SK-N-SH treated with all-trans-retinoic acid at 6 μM for 48 hours (cell line): Measurements from ENCODE around the gene SP5.
"Not testable (repeated sequence)": the region's sequence is repeated elsewhere in the genome, so short reads cannot be mapped to it uniquely, and the experiment has no call there.

Source experiments
- ATAC-seq: fragments of 200-7000 bp; cut with Tn5 transposase; 3 replicates; pipeline ENCODE4 v1.9.1; 2020; ENCODE audit warnings: mild to moderate bottlenecking, moderate library complexity
- ARNTL ChIP-seq: fragments of 450-650 bp; formaldehyde crosslinking; IDR thresholded peaks from 2 replicates; pipeline ENCODE4 v1.5.0; 2020; ENCODE audit warnings: low read depth, mild to moderate bottlenecking, moderate library complexity, borderline replicate concordance
- BACH2 ChIP-seq: fragments of 250-450 bp; sonication (Bioruptor Pico); IDR thresholded peaks from 2 replicates; pipeline ENCODE4 v1.9.0; 2021; ENCODE audit warnings: mild to moderate bottlenecking, borderline replicate concordance
- CSDC2 ChIP-seq: fragments of 250-450 bp; sonication (Bioruptor Pico); IDR thresholded peaks from 2 replicates; pipeline ENCODE4 v1.5.0; 2020; ENCODE audit warnings: mild to moderate bottlenecking, moderate library complexity
- CSRNP3 ChIP-seq: fragments of 250-450 bp; sonication (Bioruptor Pico); IDR thresholded peaks from 2 replicates; pipeline ENCODE4 v1.5.1; 2021; ENCODE audit warnings: mild to moderate bottlenecking, moderate library complexity
- ESRRG ChIP-seq: fragments of 250-450 bp; sonication (Bioruptor Pico); IDR thresholded peaks from 2 replicates; pipeline ENCODE4 v1.6.1; 2021; ENCODE audit warnings: mild to moderate bottlenecking
- GLIS3 ChIP-seq: fragments of 250-450 bp; sonication (Bioruptor Pico); IDR thresholded peaks from 2 replicates; pipeline ENCODE4 v1.5.0; 2020; ENCODE audit warnings: mild to moderate bottlenecking, moderate library complexity
- ISL1 ChIP-seq: fragments of 250-450 bp; sonication (Bioruptor Pico); IDR thresholded peaks from 2 replicates; pipeline ENCODE4 v2.1.2; 2022; ENCODE audit warnings: mild to moderate bottlenecking, moderate library complexity
- OSR1 ChIP-seq: fragments of 250-450 bp; sonication (Bioruptor Pico); IDR thresholded peaks from 2 replicates; pipeline ENCODE4 v1.8.0; 2022; ENCODE audit warnings: moderate library complexity, mild to moderate bottlenecking, inconsistent platforms
- POU6F1 ChIP-seq: fragments of 250-450 bp; sonication (Bioruptor Pico); IDR thresholded peaks from 2 replicates; pipeline ENCODE4 v1.8.0; 2021; ENCODE audit warnings: low read depth, mild to moderate bottlenecking, moderate library complexity, borderline replicate concordance
- PPARA ChIP-seq: fragments of 250-450 bp; sonication (Bioruptor Pico); IDR thresholded peaks from 2 replicates; pipeline ENCODE4 v1.5.0; 2020; ENCODE audit warnings: mild to moderate bottlenecking, borderline replicate concordance
- RARB ChIP-seq: fragments of 250-450 bp; sonication (Bioruptor Pico); IDR thresholded peaks from 2 replicates; pipeline ENCODE4 v1.8.0; 2021; ENCODE audit warnings: mild to moderate bottlenecking, moderate library complexity
- SNAI2 ChIP-seq: fragments of 250-450 bp; sonication (Bioruptor Pico); IDR thresholded peaks from 2 replicates; pipeline ENCODE4 v1.5.0; 2020; ENCODE audit warnings: mild to moderate bottlenecking, moderate library complexity
- TCF4 ChIP-seq: fragments of 250-450 bp; sonication (Bioruptor Pico); IDR thresholded peaks from 2 replicates; pipeline ENCODE4 v1.8.0; 2021; ENCODE audit warnings: mild to moderate bottlenecking, moderate library complexity, borderline replicate concordance
- TOX ChIP-seq: fragments of 250-450 bp; sonication (Bioruptor Pico); IDR thresholded peaks from 2 replicates; pipeline ENCODE4 v1.8.0; 2021; ENCODE audit warnings: mild to moderate bottlenecking, moderate library complexity, borderline replicate concordance
- TSHZ2 ChIP-seq: fragments of 250-450 bp; sonication (Bioruptor Pico); IDR thresholded peaks from 2 replicates; pipeline ENCODE4 v1.5.0; 2020; ENCODE audit warnings: mild to moderate bottlenecking, moderate library complexity
- ZC3H10 ChIP-seq: fragments of 250-450 bp; sonication (Bioruptor Pico); IDR thresholded peaks from 2 replicates; pipeline ENCODE4 v1.5.1; 2021; ENCODE audit warnings: mild to moderate bottlenecking, moderate library complexity
- ZFP3 ChIP-seq: fragments of 250-450 bp; sonication (Bioruptor Pico); IDR thresholded peaks from 2 replicates; pipeline ENCODE4 v1.5.0; 2020; ENCODE audit warnings: mild to moderate bottlenecking, moderate library complexity
- ZFP30 ChIP-seq: fragments of 450-650 bp; formaldehyde crosslinking; IDR thresholded peaks from 2 replicates; pipeline ENCODE4 v1.5.0; 2022; ENCODE audit warnings: mild to moderate bottlenecking, moderate library complexity
- ZNF565 ChIP-seq: fragments of 450-650 bp; formaldehyde crosslinking; conservative IDR thresholded peaks from 2 replicates; pipeline ENCODE4 v1.5.0; 2020; ENCODE audit warnings: low read depth, mild to moderate bottlenecking, moderate library complexity
- ZNF70 ChIP-seq: fragments of 450-650 bp; formaldehyde crosslinking; IDR thresholded peaks from 2 replicates; pipeline ENCODE4 v1.5.0; 2020; ENCODE audit warnings: mild to moderate bottlenecking, moderate library complexity
- ZNF8 ChIP-seq: fragments of 450-650 bp; formaldehyde crosslinking; IDR thresholded peaks from 2 replicates; pipeline ENCODE4 v1.5.0; 2020; ENCODE audit warnings: mild to moderate bottlenecking, moderate library complexity

The SP5 gene

GRCh38 chr2:170670651-170671050 lies 44.5 kb upstream of the SP5 start:
- TF ChIP-seq TOX (CRISPR knock-in tag) (no peak), ZFP30 (CRISPR knock-in tag) (no peak), RARB (no peak), OSR1 (CRISPR knock-in tag) (no peak), CSRNP3 (CRISPR knock-in tag) (no peak), TCF4 (no peak), BACH2 (CRISPR knock-in tag) (no peak), PPARA (CRISPR knock-in tag) (no peak), ISL1 (CRISPR knock-in tag) (no peak)
- ATAC-seq = no peak

- no peak for ATAC-seq
- TF ChIP-seq GLIS3 = no peak
- no peak for TF ChIP-seq BACH2 (CRISPR knock-in tag)
- no peak for TF ChIP-seq TSHZ2 (CRISPR knock-in tag)
- TF ChIP-seq OSR1 (CRISPR knock-in tag) = no peak
- no peak for TF ChIP-seq RARB
- no peak for TF ChIP-seq ZFP30 (CRISPR knock-in tag)
- TF ChIP-seq ZFP3 (CRISPR knock-in tag) = no peak
- no peak for TF ChIP-seq SNAI2 (CRISPR knock-in tag)
- no peak for TF ChIP-seq ARNTL (CRISPR knock-in tag)
Observed at GRCh38 chr2:170671079-170671478, 44.1 kb upstream of the SP5 start.

- ATAC-seq = not testable (repeated sequence)
Observed at GRCh38 chr2:170674282-170674681, 40.9 kb upstream of the SP5 start.

GRCh38 chr2:170675701-170676100 lies 39.4 kb upstream of the SP5 start:
- TF ChIP-seq OSR1 (CRISPR knock-in tag) (no peak), TCF4 (no peak), TSHZ2 (CRISPR knock-in tag) (no peak), ZC3H10 (CRISPR knock-in tag) (no peak), CSDC2 (CRISPR knock-in tag) (no peak)
- TF ChIP-seq, all 23 proteins: peak for 0
- ATAC-seq = no peak

GRCh38 chr2:170679607-170680079 lies 35.5 kb upstream of the SP5 start:
- no peak for TF ChIP-seq ZNF70 (CRISPR knock-in tag)
- no peak for TF ChIP-seq OSR1 (CRISPR knock-in tag)
- TF ChIP-seq PPARA (CRISPR knock-in tag) = no peak
- TF ChIP-seq POU6F1 (CRISPR knock-in tag) = no peak
- TF ChIP-seq CSDC2 (CRISPR knock-in tag) = no peak
- TF ChIP-seq ZNF8 = no peak
- TF ChIP-seq ARNTL (CRISPR knock-in tag) = no peak
- no peak for TF ChIP-seq ZNF565 (CRISPR knock-in tag)
- no peak for TF ChIP-seq ZFP30 (CRISPR knock-in tag)
- no peak for TF ChIP-seq BACH2 (CRISPR knock-in tag)
- TF ChIP-seq ESRRG (CRISPR knock-in tag) = no peak

More at GRCh38 chr2:170679607-170680079, 35.5 kb upstream of the SP5 start:
- no peak for ATAC-seq
